ENCODE measurements around the gene MICALL1. TPM values are rescaled to one million over a fixed set of nuclear protein-coding genes. Genes with fewer than 3 reads are reported as not detected.
A peak's percentile ranks its signal among the peaks of the same experiment; 100 is the strongest.
"Not testable (repeated sequence)": the region's sequence is repeated elsewhere in the genome, so short reads cannot be mapped to it uniquely, and the experiment has no call there.

Gene MICALL1
- total RNA-seq, 1 donor from 2014 or later, result 30.2 TPM

DNA sequence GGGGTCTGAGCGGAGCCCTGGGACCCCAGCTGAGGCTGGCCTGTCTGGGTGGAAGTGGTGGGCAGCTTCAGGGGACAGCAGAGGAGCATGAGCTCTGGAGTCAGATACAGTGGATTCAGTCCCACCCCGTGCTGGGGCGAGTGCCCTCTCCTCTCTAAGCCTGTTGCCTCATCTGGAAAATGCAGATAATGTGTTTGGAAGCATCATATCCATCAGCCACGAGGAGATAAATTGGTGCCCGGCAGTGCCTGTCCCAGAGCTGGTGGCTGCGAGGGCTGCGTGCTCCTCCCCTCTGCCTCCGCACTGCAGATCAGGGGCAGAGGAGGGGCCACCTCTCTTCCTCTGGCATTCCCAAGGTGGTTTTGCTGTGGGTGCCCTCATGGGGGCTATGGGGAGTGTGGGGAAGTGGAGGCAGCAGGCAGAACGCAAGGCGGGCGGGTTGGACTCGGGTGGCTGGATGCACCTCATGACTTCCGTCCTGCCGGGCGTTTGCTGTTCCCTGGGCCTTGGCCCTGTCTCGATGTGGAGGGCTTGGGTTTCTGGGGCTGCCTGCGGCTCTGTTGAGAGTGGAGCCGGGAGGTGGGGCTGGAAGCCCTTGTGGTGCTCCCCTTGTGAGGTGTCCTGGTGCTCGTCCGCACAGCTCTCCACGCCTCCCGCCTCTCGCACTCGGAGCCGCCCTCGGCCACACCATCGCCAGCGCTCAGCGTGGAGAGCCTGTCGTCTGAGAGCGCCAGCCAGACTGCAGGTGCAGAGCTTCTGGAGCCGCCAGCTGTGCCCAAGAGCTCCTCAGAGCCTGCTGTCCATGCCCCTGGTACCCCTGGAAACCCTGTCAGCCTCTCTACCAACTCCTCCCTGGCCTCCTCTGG is 20.9 kb downstream of the MICALL1 start:
- DNase-seq (ENCODE audit: low read depth in 2 of 2), result no peak

DNA sequence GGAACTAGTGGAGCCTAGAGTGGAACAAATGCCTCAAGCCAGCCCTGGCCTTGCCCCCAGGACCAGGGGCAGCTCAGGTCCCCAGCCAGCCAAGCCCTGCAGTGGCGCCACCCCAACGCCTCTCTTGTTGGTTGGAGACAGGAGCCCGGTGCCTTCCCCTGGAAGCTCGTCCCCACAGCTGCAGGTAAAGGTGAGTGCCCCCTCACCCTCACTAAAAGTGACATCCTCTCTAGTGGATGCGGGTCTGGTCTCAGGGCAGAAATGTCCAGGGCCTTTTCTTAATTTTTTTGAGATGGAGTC is 21.5 kb downstream of the MICALL1 start:
- DNase-seq (ENCODE audit: low read depth in 2 of 2), result no peak

DNA sequence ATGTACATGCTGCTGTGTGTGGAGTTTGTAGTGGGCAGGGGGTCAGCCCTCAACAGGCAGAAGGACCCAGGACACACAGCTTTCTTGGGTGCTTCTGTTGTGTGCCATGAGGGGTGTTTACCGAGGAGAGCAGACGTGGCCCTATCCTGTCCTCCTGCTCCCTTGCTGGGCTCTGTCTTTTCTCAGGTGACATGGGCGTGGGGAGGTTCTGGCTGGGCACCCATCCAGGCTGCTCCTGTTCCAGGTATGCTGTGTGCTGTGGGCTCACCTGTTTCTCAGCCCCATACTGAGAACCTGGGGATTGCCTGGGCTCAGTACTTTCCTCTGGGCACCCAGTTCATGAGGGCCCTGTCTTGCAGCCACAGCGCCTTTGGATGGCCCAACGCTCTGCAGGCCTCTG is 23.3 kb downstream of the MICALL1 start:
- DNase-seq (ENCODE audit: low read depth in 2 of 2), result no peak

DNA sequence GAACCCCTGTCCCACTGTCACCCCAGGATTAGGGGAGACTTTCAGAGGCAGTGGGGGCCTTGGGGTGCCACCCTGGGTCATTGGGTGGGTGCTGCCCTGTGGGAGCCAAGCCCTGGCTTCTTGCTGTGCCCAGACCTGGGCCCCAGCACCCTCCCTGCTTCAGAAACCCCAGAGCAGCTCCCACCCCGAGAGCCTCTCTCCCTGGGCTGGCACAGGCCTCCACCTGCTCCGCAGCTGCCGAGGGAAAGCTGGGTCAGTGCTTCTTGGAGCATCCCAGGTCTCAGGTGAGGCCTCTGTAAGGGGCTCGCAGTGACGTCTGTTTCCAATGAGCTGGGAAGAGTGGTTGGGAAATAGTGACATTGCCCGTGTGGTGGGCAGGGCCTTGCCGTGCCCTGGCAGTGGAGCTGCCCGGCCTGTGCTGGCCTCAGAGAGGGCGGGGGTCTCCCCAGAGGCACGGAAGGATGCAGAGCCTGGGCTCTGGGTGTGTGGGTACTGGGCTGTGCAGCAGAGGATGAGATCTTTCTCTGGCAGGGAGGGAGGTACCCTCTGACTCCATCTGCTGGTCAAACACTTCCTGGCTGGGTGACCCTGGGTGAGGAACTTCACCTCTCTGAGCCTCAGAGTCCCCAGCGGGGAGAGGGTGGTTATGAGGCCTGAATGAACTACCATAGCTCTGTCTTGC is 24.3 kb downstream of the MICALL1 start:
- DNase-seq (ENCODE audit: low read depth in 2 of 2), result peak; percentile 49 to 63

DNA sequence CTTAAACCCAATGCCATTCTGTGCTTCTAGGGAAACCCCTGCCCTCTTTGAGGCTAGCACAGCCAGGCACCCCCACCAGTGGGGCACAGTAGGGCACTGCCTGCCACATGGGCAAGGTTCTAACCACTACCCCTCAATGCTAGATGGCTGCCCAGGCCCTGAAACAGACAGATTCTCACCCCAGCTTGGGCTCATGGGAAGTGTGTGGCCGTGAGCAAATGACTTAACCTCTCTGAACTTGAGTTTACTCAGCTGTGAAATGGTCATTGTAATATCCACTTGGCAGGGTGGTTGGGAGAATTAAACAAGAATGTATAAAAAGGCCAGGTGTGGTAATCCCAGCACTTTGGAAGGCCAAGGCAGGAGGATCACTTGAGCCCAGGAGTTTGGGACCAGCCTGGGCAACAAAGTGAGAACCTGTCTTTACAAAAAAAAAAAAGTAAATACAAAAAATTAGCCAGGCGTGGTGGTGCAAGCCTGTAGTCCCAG is 24.9 kb downstream of the MICALL1 start:
- DNase-seq (ENCODE audit: low read depth in 2 of 2), result peak; percentile 25 to 29

DNA sequence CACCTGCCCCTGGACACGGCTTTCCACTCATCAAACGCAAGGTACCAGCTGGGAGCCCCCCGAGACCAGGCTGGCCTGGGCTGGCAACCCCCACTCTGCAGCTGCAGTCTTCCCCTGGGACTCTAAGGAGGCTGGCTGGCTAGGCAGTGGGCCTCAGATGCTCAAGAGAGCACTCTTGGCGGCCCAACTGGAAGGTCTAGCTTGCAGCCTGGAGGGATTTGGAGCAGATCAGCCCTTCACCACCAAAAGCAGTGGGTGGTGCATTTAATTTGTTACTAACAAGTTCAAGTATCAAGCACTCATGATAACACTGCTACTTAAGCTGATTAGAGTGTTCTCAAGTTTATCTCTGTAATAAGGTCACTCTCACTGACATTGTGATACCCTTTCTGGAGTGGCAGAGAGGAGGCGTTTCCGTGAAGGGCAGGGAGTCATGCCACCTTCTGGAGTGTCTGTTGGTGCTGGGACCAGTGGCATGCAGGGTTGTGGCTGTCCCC is 25.8 kb downstream of the MICALL1 start:
- DNase-seq (ENCODE audit: low read depth in 2 of 2), result no peak

DNA sequence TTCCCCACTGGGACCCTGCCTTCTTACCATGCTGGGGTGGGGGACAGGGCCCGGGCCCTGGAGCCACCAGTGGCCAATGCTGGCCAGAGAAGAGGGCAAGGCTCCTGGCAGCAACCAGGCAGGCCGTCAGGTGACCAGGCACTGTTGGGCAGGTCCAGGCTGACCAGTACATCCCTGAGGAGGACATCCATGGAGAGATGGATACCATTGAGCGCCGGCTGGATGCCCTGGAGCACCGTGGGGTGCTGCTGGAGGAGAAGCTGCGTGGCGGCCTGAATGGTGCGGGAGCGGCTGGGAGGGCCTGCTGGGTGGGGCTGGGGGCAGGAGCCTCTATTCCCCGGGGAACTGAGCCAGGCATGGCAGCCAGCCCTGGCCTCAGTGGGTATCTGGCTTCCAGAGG is 26.3 kb downstream of the MICALL1 start:
- DNase-seq (ENCODE audit: low read depth in 2 of 2), result no peak

DNA sequence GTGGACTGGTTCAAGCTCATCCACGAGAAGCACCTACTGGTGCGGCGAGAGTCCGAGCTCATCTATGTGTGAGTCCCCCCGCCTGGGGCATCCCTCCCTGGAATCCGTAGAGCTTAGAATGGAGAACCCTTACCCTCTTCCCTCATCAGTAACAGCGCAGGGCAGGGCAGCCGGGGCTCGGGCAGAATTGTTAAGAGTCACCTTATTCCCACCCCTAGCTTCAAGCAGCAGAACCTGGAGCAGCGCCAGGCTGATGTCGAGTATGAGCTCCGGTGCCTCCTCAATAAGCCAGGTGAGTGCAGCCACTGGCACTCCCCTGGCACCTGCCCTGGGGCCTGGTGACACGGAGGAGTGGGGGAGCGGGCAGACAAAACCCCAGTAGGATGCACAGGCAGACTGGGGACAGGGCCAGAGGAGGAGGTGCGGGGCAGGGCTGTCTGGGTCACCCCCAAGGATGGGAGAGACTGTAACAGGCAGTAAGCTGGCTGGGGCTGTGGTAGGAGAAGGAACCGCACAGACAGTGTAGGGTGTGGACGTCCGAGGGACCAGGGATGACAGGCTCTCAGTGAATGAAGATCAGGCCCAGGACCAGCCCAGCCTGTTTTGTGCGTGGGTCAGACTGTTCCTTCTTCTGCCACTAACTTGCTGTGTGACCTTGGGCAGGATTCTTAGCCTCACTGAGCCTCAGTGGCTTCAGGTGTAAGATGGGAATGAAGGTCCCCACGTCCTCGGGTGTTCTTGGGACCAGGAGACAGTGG is 26.9 kb downstream of the MICALL1 start:
- DNase-seq (ENCODE audit: low read depth in 2 of 2), result no peak

DNA sequence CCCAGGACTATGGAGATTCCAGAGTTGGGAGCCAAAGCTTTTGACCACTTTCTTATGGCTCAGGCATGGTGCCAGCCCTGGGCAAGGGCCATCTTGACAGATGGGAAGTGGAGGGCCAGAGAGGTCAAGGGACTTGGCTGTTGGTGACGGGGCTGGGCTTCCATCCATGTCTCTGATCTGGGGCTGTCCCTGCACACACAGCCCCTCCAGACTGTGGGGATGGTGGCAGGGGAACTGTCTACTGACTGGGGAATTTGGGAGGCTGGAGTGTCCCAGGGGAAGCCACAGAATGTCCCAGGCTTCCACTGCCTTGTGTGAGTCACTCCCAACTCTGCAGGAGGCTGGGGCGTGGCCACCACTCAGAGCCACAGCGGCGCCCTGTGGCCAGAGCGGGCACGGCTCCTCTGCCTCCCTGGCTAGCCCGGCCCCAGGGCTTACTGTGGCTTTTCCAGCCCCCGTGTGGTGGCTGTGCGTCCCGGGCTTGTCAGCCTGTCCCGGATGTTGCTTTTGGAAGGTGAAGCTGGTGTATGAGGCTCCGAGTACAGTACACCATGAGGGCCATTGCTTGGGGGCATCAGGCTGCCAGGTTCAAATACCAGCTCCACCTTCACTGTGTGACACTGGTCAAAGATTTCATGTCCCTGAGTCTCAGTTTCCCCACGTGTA is 27.7 kb downstream of the MICALL1 start:
- DNase-seq (ENCODE audit: low read depth in 2 of 2), result peak; percentile 91 to 96

DNA sequence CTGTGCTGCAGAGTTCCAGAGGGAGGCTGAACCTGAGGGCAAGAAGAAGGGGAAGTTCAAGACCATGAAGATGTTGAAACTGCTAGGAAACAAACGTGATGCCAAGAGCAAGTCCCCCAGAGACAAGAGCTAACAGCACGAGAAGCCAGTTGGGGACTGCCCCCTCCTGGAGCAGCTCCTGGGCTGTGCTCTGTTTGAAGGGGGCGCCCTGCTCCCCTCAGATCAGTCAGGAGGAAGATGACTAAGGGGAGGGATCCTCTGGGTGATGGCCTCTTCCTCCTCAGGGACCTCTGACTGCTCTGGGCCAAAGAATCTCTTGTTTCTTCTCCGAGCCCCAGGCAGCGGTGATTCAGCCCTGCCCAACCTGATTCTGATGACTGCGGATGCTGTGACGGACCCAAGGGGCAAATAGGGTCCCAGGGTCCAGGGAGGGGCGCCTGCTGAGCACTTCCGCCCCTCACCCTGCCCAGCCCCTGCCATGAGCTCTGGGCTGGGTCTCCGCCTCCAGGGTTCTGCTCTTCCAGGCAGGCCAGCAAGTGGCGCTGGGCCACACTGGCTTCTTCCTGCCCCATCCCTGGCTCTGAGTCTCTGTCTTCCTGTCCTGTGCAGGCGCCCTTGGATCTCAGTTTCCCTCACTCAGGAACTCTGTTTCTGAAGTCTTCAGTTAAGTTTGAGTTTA is 34.7 kb downstream of the MICALL1 start:
- DNase-seq (ENCODE audit: low read depth in 2 of 2), result peak in 1 of 2 donors; percentile 57

DNA sequence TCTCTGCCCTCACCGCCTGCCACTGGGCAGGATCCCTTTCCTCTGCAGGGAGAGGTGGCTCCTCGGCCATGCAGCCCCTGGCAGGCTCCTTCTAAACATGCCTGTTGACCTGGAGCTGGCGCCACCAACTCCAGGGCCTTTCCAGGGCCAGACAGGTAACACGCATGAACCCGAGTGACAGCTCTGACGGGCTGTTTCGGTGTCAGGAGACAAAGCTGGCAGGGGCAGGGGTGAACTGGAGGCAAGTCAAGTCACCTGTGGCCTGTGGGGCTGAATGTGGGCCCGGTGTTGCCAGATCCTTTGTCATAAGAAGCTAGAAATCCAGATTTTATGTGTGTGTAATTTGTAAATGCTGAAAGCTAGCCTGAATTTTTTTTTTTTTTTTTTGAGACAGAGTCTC is 36.0 kb downstream of the MICALL1 start:
- DNase-seq (ENCODE audit: low read depth in 2 of 2), result no peak

DNA sequence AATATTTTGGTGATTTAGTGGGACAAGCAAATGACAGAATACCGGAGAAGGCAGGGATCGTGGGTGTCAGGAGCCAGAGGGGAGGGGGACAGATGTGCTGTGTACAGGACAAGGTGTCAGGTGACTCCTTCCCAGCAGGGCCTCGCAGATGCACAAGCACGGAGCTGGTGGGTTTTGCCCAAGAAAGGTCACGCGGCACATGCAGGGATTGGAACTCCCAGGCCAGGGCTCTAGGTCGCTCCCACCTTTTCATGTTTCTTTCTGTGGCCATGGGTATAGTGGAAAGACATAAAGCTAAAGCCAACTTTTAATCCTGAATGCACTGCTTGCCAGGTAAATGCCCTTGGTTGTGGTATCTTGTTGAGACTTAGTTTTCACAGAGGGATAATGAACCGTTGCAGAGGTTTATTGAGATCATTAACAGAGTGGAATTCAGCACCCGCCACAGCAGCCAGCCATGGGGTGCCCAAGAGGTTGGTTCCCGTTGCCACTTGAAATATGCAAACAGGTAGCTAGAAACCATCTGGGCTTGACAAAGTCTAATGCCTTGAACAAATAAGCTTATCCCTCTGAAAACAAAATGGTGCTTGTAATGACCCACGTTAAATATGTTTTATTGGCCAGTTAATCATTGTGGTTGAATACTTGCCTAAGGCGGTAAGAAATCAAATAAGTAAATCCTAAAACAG is 37.2 kb downstream of the MICALL1 start:
- DNase-seq (ENCODE audit: low read depth in 2 of 2), result no peak

DNA sequence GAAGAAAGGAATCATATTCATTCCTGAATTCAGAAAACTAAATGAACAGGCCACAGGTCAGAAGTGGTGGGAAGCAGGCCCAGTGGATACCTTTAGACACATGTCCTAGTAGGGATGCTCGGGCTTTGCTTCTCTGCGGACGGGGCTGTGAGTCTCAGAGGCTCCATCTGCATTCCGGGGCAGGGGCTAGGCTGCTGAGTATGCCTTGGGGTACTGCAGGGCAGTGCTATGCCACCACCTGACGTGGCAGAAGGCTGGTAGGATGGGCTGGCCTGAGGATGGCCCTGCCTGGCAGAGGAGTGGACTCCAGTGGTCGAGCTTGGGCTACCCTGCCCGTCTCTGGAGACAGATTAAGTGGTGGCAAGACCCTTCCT is 37.7 kb downstream of the MICALL1 start:
- DNase-seq (ENCODE audit: low read depth in 2 of 2), result no peak

DNA sequence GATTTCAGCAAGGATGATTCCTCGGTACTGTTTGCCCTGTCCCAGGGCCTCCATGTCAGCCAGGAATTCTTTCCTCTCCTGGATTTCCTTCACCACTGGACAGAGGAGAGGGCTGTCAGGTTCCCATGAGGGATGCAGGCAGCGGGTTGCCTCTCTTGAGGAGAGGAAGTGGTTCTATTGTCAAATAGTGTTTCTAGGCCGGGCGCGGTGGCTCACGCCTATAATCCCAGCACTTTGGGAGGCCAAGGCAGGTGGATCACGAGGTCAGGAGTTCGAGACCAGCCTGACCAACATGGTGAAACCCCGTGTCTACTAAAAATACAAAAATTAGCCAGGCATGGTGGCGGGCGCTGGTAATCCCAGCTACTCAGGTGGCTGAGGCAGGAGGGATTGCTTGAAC is 38.3 kb downstream of the MICALL1 start:
- not testable (repeated sequence) for DNase-seq (ENCODE audit: low read depth in 2 of 2)

DNA sequence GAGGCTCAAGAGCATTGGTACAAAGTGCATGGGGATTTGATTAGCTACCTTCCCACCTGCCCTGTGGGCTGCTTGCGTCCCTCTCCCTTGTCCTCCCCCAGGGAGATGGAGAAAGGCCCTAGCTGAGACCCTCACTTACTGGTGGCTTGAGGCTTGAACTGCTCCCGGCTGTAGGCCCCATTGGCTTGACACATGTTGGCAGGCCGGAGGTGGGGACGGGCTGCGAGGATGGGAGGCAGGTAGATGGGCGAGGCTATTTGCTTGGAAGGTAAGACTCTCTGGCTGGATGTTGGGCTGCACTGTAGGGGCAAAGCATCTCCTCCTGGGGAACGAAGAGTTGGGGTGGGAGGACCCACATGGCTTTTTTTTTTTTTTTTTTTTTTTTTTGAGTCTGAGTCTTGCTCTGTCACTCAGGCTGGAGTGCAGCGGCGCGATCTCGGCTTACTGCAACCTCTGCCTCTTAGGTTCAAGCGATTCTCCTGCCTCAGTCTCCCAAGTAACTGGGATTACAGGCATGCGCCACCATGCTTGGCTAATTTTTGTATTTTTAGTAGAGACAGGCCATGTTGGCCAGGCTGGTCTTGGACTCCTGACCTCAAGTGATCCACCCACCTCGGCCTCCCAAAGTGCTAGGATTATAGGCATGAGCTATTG is 41.2 kb downstream of the MICALL1 start:
- not testable (repeated sequence) for DNase-seq (ENCODE audit: low read depth in 2 of 2)

DNA sequence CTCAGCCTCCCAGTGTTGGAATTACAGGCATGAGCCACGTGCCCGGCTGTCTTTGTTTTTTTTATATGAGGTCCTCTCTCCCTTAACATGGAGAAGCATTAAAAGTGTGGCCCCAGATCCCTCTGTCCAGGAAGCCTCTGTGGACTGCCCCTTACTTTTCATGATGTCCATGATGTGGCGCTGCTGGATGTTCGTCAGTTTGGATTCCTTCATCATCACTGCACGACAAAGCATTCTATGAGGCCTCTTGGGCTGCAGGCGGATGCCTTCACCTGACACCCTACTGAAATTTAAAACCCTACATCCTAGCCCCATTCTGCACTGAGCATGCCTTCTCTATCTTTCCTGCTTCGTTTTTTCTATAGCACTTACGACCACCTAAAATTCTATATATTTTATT is 45.2 kb downstream of the MICALL1 start:
- peak; percentile 23 for DNase-seq (ENCODE audit: low read depth in 2 of 2)

DNA sequence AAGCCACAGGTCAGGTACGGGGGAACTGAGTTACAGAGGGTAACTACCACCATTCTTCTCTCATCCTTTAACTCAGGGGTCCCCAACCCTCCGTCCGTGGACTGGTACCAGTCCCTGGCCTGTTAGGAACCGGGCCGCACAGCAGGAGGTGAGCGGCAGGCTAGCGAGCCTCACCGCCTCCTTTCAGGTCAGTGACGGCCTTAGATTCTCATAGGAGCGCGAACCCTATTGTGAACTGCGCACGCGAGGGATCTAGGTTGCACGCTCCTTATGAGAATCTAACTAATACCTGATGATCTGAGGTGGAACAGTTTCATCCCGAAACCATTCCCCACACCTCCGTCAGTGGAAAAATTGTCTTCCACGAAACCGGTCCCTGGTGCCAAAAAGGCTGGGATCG is 46.5 kb downstream of the MICALL1 start:
- not testable (repeated sequence) for DNase-seq (ENCODE audit: low read depth in 2 of 2)

DNA sequence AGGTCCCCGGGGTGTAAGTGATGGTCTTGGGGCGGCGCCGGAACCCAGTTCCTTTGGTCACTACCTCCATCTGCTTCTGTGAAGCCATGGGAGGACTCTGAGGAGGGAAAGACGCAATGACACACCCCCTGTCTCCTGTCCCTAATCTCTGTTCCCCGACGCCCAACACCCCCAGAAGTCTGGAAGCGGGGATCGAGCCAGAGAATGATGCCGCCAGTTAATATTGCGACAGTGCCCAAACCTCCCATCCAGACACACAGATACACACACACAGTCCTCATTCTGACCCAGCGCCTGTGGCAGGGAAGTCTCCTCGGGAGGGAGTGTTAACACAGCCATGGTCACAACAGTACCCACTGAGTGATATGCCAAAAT is 47.0 kb downstream of the MICALL1 start:
- DNase-seq (ENCODE audit: low read depth in 2 of 2), result no peak

DNA sequence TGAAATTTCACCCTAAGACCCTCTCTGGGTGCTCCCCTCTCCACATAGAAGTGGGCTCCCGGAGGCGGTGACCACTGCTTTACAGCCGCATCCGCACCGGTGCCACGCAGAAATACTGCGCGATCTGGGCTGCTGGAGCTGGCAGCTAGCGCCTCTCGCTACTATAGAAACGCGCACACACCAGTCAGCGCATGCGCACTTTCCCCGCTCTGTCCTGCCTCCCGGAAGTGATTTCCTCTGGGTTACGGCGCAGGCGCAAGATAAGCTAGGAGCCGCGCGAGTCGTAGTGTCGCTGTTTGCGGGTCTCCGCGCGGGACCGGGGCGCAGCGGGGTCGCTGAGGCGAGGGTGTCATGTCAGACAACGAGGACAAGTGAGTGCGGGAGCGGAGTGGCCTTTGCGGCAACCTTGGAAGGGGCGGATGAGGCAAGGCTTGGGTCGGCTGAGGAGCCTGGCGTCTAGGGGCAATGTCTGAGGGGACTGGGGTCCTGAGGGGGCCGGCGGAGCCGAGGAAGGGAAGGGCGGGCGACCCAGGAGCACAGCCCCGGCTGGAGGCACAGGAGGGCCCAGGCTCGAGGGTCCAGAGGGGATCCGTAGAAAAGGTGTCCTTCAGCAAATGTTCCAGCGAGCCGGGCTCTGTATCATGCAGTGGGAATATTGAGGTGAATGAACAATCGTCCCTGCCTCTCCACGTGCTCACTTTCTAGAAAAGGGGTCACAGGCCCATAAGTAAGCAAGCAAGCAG is 47.5 kb downstream of the MICALL1 start, which contains the start of the genes C22orf23 and POLR2F:
Gene C22orf23 (minus strand): TSS at position 165 of the 743 bp plus-strand sequence. CDS start 452 bp downstream, outside the sequence.
Gene POLR2F (plus strand): TSS at position 263 of the 743 bp plus-strand sequence. CDS start 89 bp downstream, at position 352.
- peak; percentile 96 to 98 for DNase-seq (ENCODE audit: low read depth in 2 of 2)
